NOMO-1 treated with dmso at 0.1 percent for 144 hours (cell line): ENCODE results near the gene INTS14.
"Not testable (repeated sequence)": the region's sequence is repeated elsewhere in the genome, so short reads cannot be mapped to it uniquely, and the experiment has no call there.

ENCODE experiments used
- DNase-seq: peaks from one replicate; lab custom pipeline; 2025; ENCODE audit not compliant: unreplicated experiment; lab: John Stamatoyannopoulos, UW

INTS14 gene

GRCh38 chr15:65579762-65580161, 31.2 kb downstream of the INTS14 start:
- DNase-seq, result no peak

- no peak for DNase-seq
These were observed 31.8 kb downstream of the INTS14 start for GRCh38 chr15:65578904-65579728.

GRCh38 chr15:65577129-65577996, 33.6 kb downstream of the INTS14 start:
- no peak for DNase-seq

GRCh38 chr15:65576664-65577063, 34.3 kb downstream of the INTS14 start:
- no peak for DNase-seq

GRCh38 chr15:65571971-65572370, 39.0 kb downstream of the INTS14 start:
- no peak for DNase-seq

GRCh38 chr15:65569728-65570127, 41.2 kb downstream of the INTS14 start:
- no peak for DNase-seq

GRCh38 chr15:65561934-65562333, 49.0 kb downstream of the INTS14 start:
- DNase-seq, result no peak

- DNase-seq, result no peak
These were observed 51.0 kb downstream of the INTS14 start for GRCh38 chr15:65559941-65560340.

GRCh38 chr15:65558997-65559760, 51.8 kb downstream of the INTS14 start:
- no peak for DNase-seq

GRCh38 chr15:65558336-65558735, 52.6 kb downstream of the INTS14 start:
- no peak for DNase-seq

GRCh38 chr15:65556622-65557021, 54.3 kb downstream of the INTS14 start:
- no peak for DNase-seq

GRCh38 chr15:65553691-65554090, 57.2 kb downstream of the INTS14 start:
- DNase-seq, result no peak

GRCh38 chr15:65552851-65553250, 58.1 kb downstream of the INTS14 start:
- DNase-seq, result not testable (repeated sequence)

- no peak for DNase-seq
These were observed 59.7 kb downstream of the INTS14 start for GRCh38 chr15:65551183-65551582.

GRCh38 chr15:65550681-65551098, 60.2 kb downstream of the INTS14 start:
- DNase-seq, result no peak

GRCh38 chr15:65549288-65549687, 61.6 kb downstream of the INTS14 start:
- not testable (repeated sequence) for DNase-seq

- no peak for DNase-seq
These were observed 63.1 kb downstream of the INTS14 start for GRCh38 chr15:65547841-65548240.

- no peak for DNase-seq
These were observed 69.6 kb downstream of the INTS14 start for GRCh38 chr15:65541231-65541820.

- DNase-seq, result no peak
These were observed 70.6 kb downstream of the INTS14 start for GRCh38 chr15:65540314-65540713.

GRCh38 chr15:65535192-65535591, 75.7 kb downstream of the INTS14 start:
- DNase-seq, result no peak
